GM23338 (cell line): Measurements from ENCODE around the gene ZXDC. TPM values are rescaled to one million over a fixed set of nuclear protein-coding genes. Genes with fewer than 3 reads are reported as not detected.

Source experiments
- ATAC-seq: fragments of 200-7000 bp; cut with Tn5 transposase; 3 replicates; pipeline ENCODE4 v1.9.1; 2020
- DNase-seq: peaks from one replicate; pipeline ENCODE4 v3.0.0-alpha.2; 2015; ENCODE audit warnings: low spot score
- H2AFZ ChIP-seq: fragments of 200-600 bp; sonication (generic); 2 replicates; pipeline ENCODE4 v1.8.0; 2016; ENCODE audit warnings: antibody characterized with exemption, mild to moderate bottlenecking, moderate library complexity
- H3F3A ChIP-seq: fragments of 200-600 bp; sonication (generic); replicated peaks from 2 replicates; pipeline ENCODE4 v1.8.0; 2017; ENCODE audit warnings: antibody characterized with exemption, mixed run types, low read depth
- H3K27ac ChIP-seq: fragments of 200-600 bp; sonication (generic); 2 replicates; pipeline ENCODE4 v1.6.1; 2016; ENCODE audit warnings: low read depth
- H3K27me3 ChIP-seq: fragments of 200-600 bp; sonication (generic); 2 replicates; pipeline ENCODE4 v1.8.0; 2016; ENCODE audit warnings: mild to moderate bottlenecking, mixed run types, moderate library complexity; ENCODE audit not compliant: insufficient read depth
- H3K36me3 ChIP-seq: fragments of 200-600 bp; sonication (generic); 2 replicates; pipeline ENCODE4 v1.8.0; 2016; ENCODE audit warnings: mild to moderate bottlenecking; ENCODE audit not compliant: insufficient read depth
- H3K4me1 ChIP-seq: fragments of 200-600 bp; sonication (generic); 2 replicates; pipeline ENCODE4 v1.8.0; 2016; ENCODE audit warnings: mild to moderate bottlenecking, moderate library complexity; ENCODE audit not compliant: insufficient read depth
- H3K4me2 ChIP-seq: fragments of 200-600 bp; sonication (generic); 2 replicates; pipeline ENCODE4 v1.7.1; 2017; ENCODE audit warnings: mixed run types
- H3K4me3 ChIP-seq: fragments of 200-600 bp; sonication (generic); 2 replicates; pipeline ENCODE4 v1.6.1; 2016; ENCODE audit warnings: mixed run types
- H3K79me2 ChIP-seq: fragments of 200-600 bp; sonication (generic); replicated peaks from 2 replicates; pipeline ENCODE4 v1.8.0; 2017; ENCODE audit warnings: mild to moderate bottlenecking; ENCODE audit not compliant: insufficient read depth
- H3K9me2 ChIP-seq: fragments of 200-600 bp; sonication (generic); 2 replicates; pipeline ENCODE4 v1.8.0; 2017; ENCODE audit not compliant: insufficient read depth
- H4K20me1 ChIP-seq: fragments of 200-600 bp; sonication (generic); replicated peaks from 2 replicates; pipeline ENCODE4 v1.8.0; 2017; ENCODE audit warnings: mild to moderate bottlenecking; ENCODE audit not compliant: insufficient read depth
- H3K27ac Mint-ChIP-seq: 2 replicates; pipeline ENCODE4 v1.8.0; 2020; ENCODE audit warnings: inconsistent platforms, mild to moderate bottlenecking, moderate library complexity, mixed read lengths
- H3K27me3 Mint-ChIP-seq: 3 replicates; pipeline ENCODE4 v1.8.0; 2022; ENCODE audit warnings: low read depth, mild to moderate bottlenecking, moderate library complexity, mixed read lengths, inconsistent platforms; ENCODE audit not compliant: insufficient read depth, poor library complexity
- H3K36me3 Mint-ChIP-seq: 3 replicates; pipeline ENCODE4 v1.8.0; 2021; ENCODE audit warnings: low read depth, mild to moderate bottlenecking, inconsistent platforms, moderate library complexity, mixed read lengths
- H3K4me1 Mint-ChIP-seq: 3 replicates; pipeline ENCODE4 v1.8.0; 2020; ENCODE audit warnings: mild to moderate bottlenecking, inconsistent platforms, mixed read lengths
- H3K4me3 Mint-ChIP-seq: 3 replicates; pipeline ENCODE4 v1.8.0; 2021; ENCODE audit warnings: moderate library complexity, mild to moderate bottlenecking, inconsistent platforms, mixed read lengths
- H3K9me3 Mint-ChIP-seq: 3 replicates; pipeline ENCODE4 v1.8.0; 2020; ENCODE audit warnings: moderate library complexity, mild to moderate bottlenecking, inconsistent platforms, mixed read lengths
- CTCF ChIP-seq, 2 experiments: fragments of 200-600 bp in 1 of 2; sonication (generic) in 1 of 2; conservative IDR thresholded peaks; 2 replicates each; pipeline versions ENCODE4 v1.5.1 to v1.6.1; 2016 to 2017; ENCODE audit warnings: antibody characterized with exemption in 2 of 2, low read depth in 2 of 2, mild to moderate bottlenecking in 2 of 2, moderate library complexity in 1 of 2
- ETS1 ChIP-seq: IDR thresholded peaks from 2 replicates; pipeline ENCODE4 v1.6.1; 2016; ENCODE audit warnings: antibody characterized with exemption
- EZH2phosphoT487 ChIP-seq: fragments of 200-600 bp; sonication (generic); IDR thresholded peaks from one replicate; pipeline ENCODE4 v1.8.1; 2018; ENCODE audit warnings: antibody characterized with exemption; ENCODE audit not compliant: unreplicated experiment
- JUNB ChIP-seq: IDR thresholded peaks from one replicate; pipeline ENCODE4 v1.6.1; 2016; ENCODE audit warnings: antibody characterized with exemption; ENCODE audit not compliant: unreplicated experiment
- NANOG ChIP-seq: IDR thresholded peaks from 2 replicates; pipeline ENCODE4 v1.6.1; 2016; ENCODE audit warnings: antibody characterized with exemption, borderline replicate concordance
- POLR2AphosphoS5 ChIP-seq: IDR thresholded peaks from 2 replicates; pipeline ENCODE4 v1.6.1; 2016; ENCODE audit warnings: antibody characterized with exemption, low read depth
- ZNF114 ChIP-seq: fragments of 250-450 bp; sonication (Bioruptor Pico); IDR thresholded peaks from 2 replicates; pipeline ENCODE4 v1.5.0; 2020; ENCODE audit warnings: mild to moderate bottlenecking, moderate library complexity
- ZNF331 ChIP-seq: fragments of 250-450 bp; sonication (Bioruptor Pico); IDR thresholded peaks from 2 replicates; pipeline ENCODE4 v1.5.0; 2020; ENCODE audit warnings: low read depth, mild to moderate bottlenecking, moderate library complexity
- ZNF462 ChIP-seq: fragments of 250-450 bp; sonication (Bioruptor Pico); IDR thresholded peaks from 2 replicates; pipeline ENCODE4 v1.5.0; 2020; ENCODE audit warnings: mild to moderate bottlenecking, moderate library complexity
- polyA plus RNA-seq: library from polyadenylated mRNA; unstranded; fragments of >200 nt; fragmentation: Nextera tagmentation; extraction: Ambion mirVana; gene quantifications from 2 replicates; pipeline ENCODE4 v1.2.1, GENCODE V29; 2016
- total RNA-seq: library from RNA; depleted of rRNA; stranded (reverse); fragments of >200 nt; shearing (Covaris generic); gene quantifications from 2 replicates; pipeline ENCODE4 v1.2.3, GENCODE V29; 2014

ZXDC gene
- total and polyA plus RNA-seq, 2 experiments from 2014 or later: 5.7 to 45.1 TPM

- TF ChIP-seq ZNF462 (CRISPR knock-in tag) (no peak), ZNF331 (CRISPR knock-in tag) (no peak), CTCF (conservative IDR thresholded peaks at IDR 0.05; ENCODE audit: low read depth in 2 of 2) (no peak)
These were observed 82.1 kb downstream of the ZXDC start (continued) for GRCh38 chr3:126393563-126393962.

- peaks cover 42% of the 10 kb centered on the region for H3K27me3 ChIP-seq
These were observed 83.4 kb downstream of the ZXDC start for GRCh38 chr3:126392246-126392645.

More at GRCh38 chr3:126392246-126392645, 83.4 kb downstream of the ZXDC start:
- no peaks in the 10 kb centered on the region; the same call in 2 of the 3 replicates for H3K9me3 Mint-ChIP-seq
- no peak overlapping the region for H3K4me3 Mint-ChIP-seq
- Histone ChIP-seq H3K9me2 (no peaks in the 10 kb centered on the region), H3K4me1 (peaks cover 4% of the 10 kb centered on the region; the same call in 1 of the 2 replicates), H3K79me2 (no peaks in the 10 kb centered on the region), H4K20me1 (no peaks in the 10 kb centered on the region), H3K27ac (no peak overlapping the region), H3K4me2 (no peak overlapping the region), H3K4me3 (no peak overlapping the region), H3K36me3 (no peaks in the 10 kb centered on the region), H2AFZ (no peak overlapping the region), H3F3A (no peaks in the 10 kb centered on the region)
- no peak overlapping the region for H3K27ac Mint-ChIP-seq
- ATAC-seq (no peak), DNase-seq (no peak)
- H3K36me3 Mint-ChIP-seq: no peaks in the 10 kb centered on the region; the same call in 2 of the 3 replicates
- no peak for TF ChIP-seq EZH2phosphoT487
- TF ChIP-seq ZNF114 (CRISPR knock-in tag): no peak
- no peak for TF ChIP-seq ZNF331 (CRISPR knock-in tag)
- TF ChIP-seq POLR2AphosphoS5: no peak
- TF ChIP-seq JUNB: no peak
- no peak for TF ChIP-seq ETS1
- no peak for TF ChIP-seq CTCF (conservative IDR thresholded peaks at IDR 0.05; ENCODE audit: low read depth in 2 of 2)
- no peak for TF ChIP-seq NANOG
- peaks cover 36% of the 10 kb centered on the region for H3K27me3 Mint-ChIP-seq
- H3K4me1 Mint-ChIP-seq: peaks cover 11% of the 10 kb centered on the region
